Panc1 (cell line): ENCODE data around the gene SLC9A1. TPM values are rescaled to one million over a fixed set of nuclear protein-coding genes. Genes with fewer than 3 reads are reported as not detected.

ENCODE experiments used
- ATAC-seq: fragments of 200-7000 bp; cut with Tn5 transposase; 2 replicates; pipeline ENCODE4 v1.9.1; 2020; ENCODE audit warnings: mild to moderate bottlenecking, moderate library complexity
- BruUV-seq: library from RNA; stranded (reverse); fragments of 400-500 nt; replicated peaks from 2 replicates; lab custom pipeline; 2021; lab: Mats Ljungman, UMichigan
- CTCF ChIA-PET: fragments of 300-600 bp; sonication (Branson Sonifier 250); formaldehyde crosslinking; loops from one replicate; lab custom pipeline; 2022; ENCODE audit warnings: antibody characterized with exemption; lab: Charles Lee
- POLR2A ChIA-PET: fragments of 300-600 bp; sonication (Branson Sonifier 250); formaldehyde crosslinking; loops from one replicate; lab custom pipeline; 2022; ENCODE audit warnings: antibody characterized with exemption; lab: Charles Lee
- DNase-seq: peaks from one replicate; pipeline ENCODE4 v3.0.0-alpha.2; 2010; ENCODE audit warnings: low read depth, low spot score
- H3K27ac ChIP-seq: 2 replicates; pipeline ENCODE4 v1.5.1; 2011; ENCODE audit warnings: mild to moderate bottlenecking, low read length, inconsistent platforms
- H3K27me3 ChIP-seq: fragments of 200-500 bp; sonication (Bioruptor generic); 2 replicates; pipeline ENCODE4 v1.6.0; 2014; ENCODE audit warnings: low read length, inconsistent platforms; ENCODE audit not compliant: control insufficient read depth, insufficient read depth
- H3K36me3 ChIP-seq: fragments of 200-500 bp; sonication (Bioruptor generic); 2 replicates; pipeline ENCODE4 v1.5.1; 2014; ENCODE audit warnings: inconsistent platforms, mild to moderate bottlenecking, low read length, moderate library complexity; ENCODE audit not compliant: control insufficient read depth, insufficient read depth
- H3K4me1 ChIP-seq: 2 replicates; pipeline ENCODE4 v1.5.1; 2011; ENCODE audit warnings: inconsistent platforms, mild to moderate bottlenecking, low read length, moderate library complexity; ENCODE audit not compliant: control insufficient read depth, insufficient read depth
- H3K4me3 ChIP-seq, 2 experiments: 2 replicates each; pipeline ENCODE4 v1.5.1; 2011 to 2012; ENCODE audit warnings: low read depth in 2 of 2, low read length in 2 of 2, mild to moderate bottlenecking in 2 of 2, inconsistent platforms in 1 of 2, moderate library complexity in 1 of 2
- H3K9me3 ChIP-seq: fragments of 200-500 bp; sonication (Bioruptor generic); 2 replicates; pipeline ENCODE4 v1.5.1; 2014; ENCODE audit warnings: low read depth, mild to moderate bottlenecking, inconsistent platforms, low read length, moderate library complexity; ENCODE audit not compliant: control insufficient read depth, insufficient read depth
- POLR2AphosphoS5 ChIP-seq: IDR thresholded peaks from 2 replicates; pipeline ENCODE4 v1.6.1; 2012; ENCODE audit warnings: mild to moderate bottlenecking, low read depth, low read length, moderate library complexity
- SIN3A ChIP-seq: IDR thresholded peaks from 2 replicates; pipeline ENCODE4 v1.6.1; 2012; ENCODE audit warnings: low read depth, mild to moderate bottlenecking, low read length, moderate library complexity, borderline replicate concordance; ENCODE audit not compliant: insufficient read depth
- TCF7L2 ChIP-seq: IDR thresholded peaks from 2 replicates; pipeline ENCODE4 v1.6.1; 2011; ENCODE audit warnings: mild to moderate bottlenecking, low read depth, low read length, inconsistent platforms
- in situ Hi-C: cut with HindIII; loops from 2 replicates; pipeline ENCODE4 v1.10.0; 2016; ENCODE audit warnings: low sequenced_read_pairs, low pct_unique_long_range_greater_than_20kb
- intact Hi-C: fragments of 100-400 bp; cut with micrococcal nuclease; formaldehyde crosslinking; loops from one replicate; pipeline ENCODE4 v1.10.0; 2022; ENCODE audit not compliant: unreplicated experiment
- total RNA-seq: library from RNA; stranded (reverse); gene quantifications from one replicate; pipeline ENCODE4 v1.2.1, GENCODE V29; 2021; ENCODE audit not compliant: unreplicated experiment
- TF ChIP-seq, protein P1 (sequence below): fragments of 450-650 bp; IDR thresholded peaks from 2 replicates; pipeline ENCODE4 v1.5.1; 2017; ENCODE audit warnings: mild to moderate bottlenecking
- TF ChIP-seq, protein P2 (sequence below), 2 experiments: IDR thresholded peaks; 2 replicates each; pipeline ENCODE4 v1.6.1; 2011 to 2012; ENCODE audit warnings: low read depth in 2 of 2, control low read depth in 1 of 2, low read length in 1 of 2, mild to moderate bottlenecking in 1 of 2, moderate library complexity in 1 of 2; ENCODE audit not compliant: insufficient read depth in 1 of 2

SLC9A1 gene
- total RNA-seq, 1 experiment from 2014 or later = 31.3 TPM

DNA sequence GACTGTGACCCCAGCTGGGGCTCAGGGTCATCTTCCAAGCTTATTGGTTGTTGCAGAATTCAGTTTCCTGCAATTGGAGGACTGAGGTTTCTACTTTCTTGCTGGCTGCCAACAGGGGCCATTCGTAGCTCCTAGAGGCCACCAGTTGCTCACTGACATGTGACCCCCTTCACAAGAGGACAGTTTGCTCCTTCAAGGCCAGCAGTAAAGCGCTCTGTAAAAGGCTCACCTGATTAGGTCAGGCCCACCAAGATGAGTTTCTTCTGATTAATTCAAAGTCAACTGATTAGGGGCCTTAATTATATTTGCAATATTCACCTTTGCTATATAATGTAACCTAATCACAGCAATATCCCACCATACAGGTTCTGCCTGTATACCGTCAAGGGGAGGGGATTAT, 68.9 kb downstream of the SLC9A1 start:
- in situ Hi-C loops (no loop called here), intact Hi-C loops (no loop called here)
- no TSS peak for BruUV-seq
- no peaks in the 10 kb centered on the region for H3K27me3 ChIP-seq
- no peak overlapping the region for H3K27ac ChIP-seq
- no peak for ATAC-seq
- no peak for DNase-seq
- no peaks in the 10 kb centered on the region for H3K4me1 ChIP-seq
- no peaks in the 10 kb centered on the region for H3K9me3 ChIP-seq
- no peak for TF ChIP-seq POLR2AphosphoS5
- TF ChIP-seq, protein P1, sequence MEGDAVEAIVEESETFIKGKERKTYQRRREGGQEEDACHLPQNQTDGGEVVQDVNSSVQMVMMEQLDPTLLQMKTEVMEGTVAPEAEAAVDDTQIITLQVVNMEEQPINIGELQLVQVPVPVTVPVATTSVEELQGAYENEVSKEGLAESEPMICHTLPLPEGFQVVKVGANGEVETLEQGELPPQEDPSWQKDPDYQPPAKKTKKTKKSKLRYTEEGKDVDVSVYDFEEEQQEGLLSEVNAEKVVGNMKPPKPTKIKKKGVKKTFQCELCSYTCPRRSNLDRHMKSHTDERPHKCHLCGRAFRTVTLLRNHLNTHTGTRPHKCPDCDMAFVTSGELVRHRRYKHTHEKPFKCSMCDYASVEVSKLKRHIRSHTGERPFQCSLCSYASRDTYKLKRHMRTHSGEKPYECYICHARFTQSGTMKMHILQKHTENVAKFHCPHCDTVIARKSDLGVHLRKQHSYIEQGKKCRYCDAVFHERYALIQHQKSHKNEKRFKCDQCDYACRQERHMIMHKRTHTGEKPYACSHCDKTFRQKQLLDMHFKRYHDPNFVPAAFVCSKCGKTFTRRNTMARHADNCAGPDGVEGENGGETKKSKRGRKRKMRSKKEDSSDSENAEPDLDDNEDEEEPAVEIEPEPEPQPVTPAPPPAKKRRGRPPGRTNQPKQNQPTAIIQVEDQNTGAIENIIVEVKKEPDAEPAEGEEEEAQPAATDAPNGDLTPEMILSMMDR = no peak
- no peak for TF ChIP-seq SIN3A
- TF ChIP-seq, protein P2, sequence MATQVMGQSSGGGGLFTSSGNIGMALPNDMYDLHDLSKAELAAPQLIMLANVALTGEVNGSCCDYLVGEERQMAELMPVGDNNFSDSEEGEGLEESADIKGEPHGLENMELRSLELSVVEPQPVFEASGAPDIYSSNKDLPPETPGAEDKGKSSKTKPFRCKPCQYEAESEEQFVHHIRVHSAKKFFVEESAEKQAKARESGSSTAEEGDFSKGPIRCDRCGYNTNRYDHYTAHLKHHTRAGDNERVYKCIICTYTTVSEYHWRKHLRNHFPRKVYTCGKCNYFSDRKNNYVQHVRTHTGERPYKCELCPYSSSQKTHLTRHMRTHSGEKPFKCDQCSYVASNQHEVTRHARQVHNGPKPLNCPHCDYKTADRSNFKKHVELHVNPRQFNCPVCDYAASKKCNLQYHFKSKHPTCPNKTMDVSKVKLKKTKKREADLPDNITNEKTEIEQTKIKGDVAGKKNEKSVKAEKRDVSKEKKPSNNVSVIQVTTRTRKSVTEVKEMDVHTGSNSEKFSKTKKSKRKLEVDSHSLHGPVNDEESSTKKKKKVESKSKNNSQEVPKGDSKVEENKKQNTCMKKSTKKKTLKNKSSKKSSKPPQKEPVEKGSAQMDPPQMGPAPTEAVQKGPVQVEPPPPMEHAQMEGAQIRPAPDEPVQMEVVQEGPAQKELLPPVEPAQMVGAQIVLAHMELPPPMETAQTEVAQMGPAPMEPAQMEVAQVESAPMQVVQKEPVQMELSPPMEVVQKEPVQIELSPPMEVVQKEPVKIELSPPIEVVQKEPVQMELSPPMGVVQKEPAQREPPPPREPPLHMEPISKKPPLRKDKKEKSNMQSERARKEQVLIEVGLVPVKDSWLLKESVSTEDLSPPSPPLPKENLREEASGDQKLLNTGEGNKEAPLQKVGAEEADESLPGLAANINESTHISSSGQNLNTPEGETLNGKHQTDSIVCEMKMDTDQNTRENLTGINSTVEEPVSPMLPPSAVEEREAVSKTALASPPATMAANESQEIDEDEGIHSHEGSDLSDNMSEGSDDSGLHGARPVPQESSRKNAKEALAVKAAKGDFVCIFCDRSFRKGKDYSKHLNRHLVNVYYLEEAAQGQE (IDR thresholded peaks at IDR 0.05; ENCODE audit: insufficient read depth in 1 of 2, low read depth in 2 of 2, low read length in 1 of 2) = no peak
- TF ChIP-seq TCF7L2 = no peak
- no peaks in the 10 kb centered on the region for H3K36me3 ChIP-seq
- no peak overlapping the region for H3K4me3 ChIP-seq
- CTCF ChIA-PET = interaction anchor here (0.6 kb wide), 1 partner anchor 172 kb away, joined by 3 read pairs; no protein-coding TSS in a partner anchor
- POLR2A ChIA-PET = no interaction called here

DNA sequence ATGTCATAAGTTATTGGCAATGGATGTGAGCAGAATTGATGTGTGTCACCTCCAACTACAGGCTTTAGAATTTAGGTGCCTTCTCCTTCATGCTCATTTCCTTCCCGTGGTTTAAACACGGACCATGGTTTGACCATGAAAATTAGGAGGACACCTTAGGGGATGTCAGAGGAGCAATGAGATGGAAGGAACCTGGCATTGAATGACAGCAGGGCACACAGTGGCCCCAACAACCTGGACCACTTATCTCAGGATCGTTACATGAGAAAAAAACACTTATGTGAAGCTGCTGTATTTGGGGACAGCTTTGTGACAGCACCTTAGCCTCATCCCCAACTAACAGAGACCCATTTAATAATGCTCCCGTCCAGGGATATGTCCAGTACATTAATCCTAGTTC, 70.8 kb downstream of the SLC9A1 start:
- Histone ChIP-seq H3K9me3 (no peaks in the 10 kb centered on the region), H3K36me3 (no peaks in the 10 kb centered on the region), H3K4me3 (no peak overlapping the region), H3K27me3 (no peaks in the 10 kb centered on the region), H3K27ac (no peak overlapping the region), H3K4me1 (no peaks in the 10 kb centered on the region)
- ChIA-PET CTCF (no interaction called here), POLR2A (no interaction called here)
- DNase-seq (no peak), ATAC-seq (no peak)
- in situ Hi-C loops = no loop called here
- BruUV-seq = no TSS peak
- no peak for TF ChIP-seq POLR2AphosphoS5
- TF ChIP-seq, protein P2 (IDR thresholded peaks at IDR 0.05; ENCODE audit: insufficient read depth in 1 of 2, low read depth in 2 of 2, low read length in 1 of 2) = no peak
- TF ChIP-seq SIN3A = no peak
- TF ChIP-seq TCF7L2 = no peak
- TF ChIP-seq, protein P1 = no peak
- intact Hi-C loops = no loop called here
